Esophagus (tissue), 2 donors: ENCODE measurements around the gene ABR. TPM values are rescaled to one million over a fixed set of nuclear protein-coding genes. Genes with fewer than 3 reads are reported as not detected.
"Not testable (repeated sequence)": the region's sequence is repeated elsewhere in the genome, so short reads cannot be mapped to it uniquely, and the experiment has no call there.

ENCODE experiments used
- H3K27ac ChIP-seq, 2 donors: one replicate each; pipeline ENCODE4 v1.5.1; 2013; ENCODE audit warnings: low read depth in 2 of 2, mild to moderate bottlenecking in 2 of 2, inconsistent platforms in 1 of 2, low read length in 1 of 2, moderate library complexity in 1 of 2
- H3K27me3 ChIP-seq, 2 donors: one replicate each; pipeline ENCODE4 v1.6.1; 2013; ENCODE audit warnings: low read length in 2 of 2, control low read depth in 1 of 2, mild to moderate bottlenecking in 1 of 2; ENCODE audit not compliant: insufficient read depth in 2 of 2, control insufficient read depth in 1 of 2
- H3K36me3 ChIP-seq, 2 donors: one replicate each; pipeline ENCODE4 v1.6.1; 2013; ENCODE audit warnings: low read length in 1 of 2; ENCODE audit not compliant: control insufficient read depth in 2 of 2, insufficient read depth in 2 of 2
- H3K4me1 ChIP-seq, 2 donors: one replicate each; pipeline ENCODE4 v1.6.1; 2013; ENCODE audit warnings: low read length in 1 of 2; ENCODE audit not compliant: control insufficient read depth in 2 of 2, insufficient read depth in 2 of 2
- H3K4me3 ChIP-seq, 2 donors: one replicate each; pipeline ENCODE4 v1.5.1; 2013; ENCODE audit warnings: low read length in 2 of 2, mild to moderate bottlenecking in 2 of 2, low read depth in 1 of 2, moderate library complexity in 1 of 2
- H3K9me3 ChIP-seq, 2 donors: one replicate each; pipeline ENCODE4 v1.6.1; 2013; ENCODE audit warnings: mild to moderate bottlenecking in 2 of 2, low read depth in 1 of 2, low read length in 1 of 2, moderate library complexity in 1 of 2; ENCODE audit not compliant: control insufficient read depth in 2 of 2, insufficient read depth in 1 of 2
- WGBS, 2 donors: extraction: QIAGEN DNeasy Blood & Tissue Kit; methylation state at CpG; one replicate each; pipeline ENCODE4 v1.1.7; 2013; 5-methylcytosine and 5-hydroxymethylcytosine counted together
- polyA plus RNA-seq, 2 donors: library from polyadenylated mRNA; stranded (reverse); fragments of 200-250 nt; gene quantifications; one replicate each; pipeline ENCODE4 v1.2.3, GENCODE V29; 2013
- donor health status: healthy with polysubstance abuse.
- donor health status: Bipolar disorder and iron deficiency.

Gene ABR
- polyA plus RNA-seq, 2 donors, result 48.6 to 57.7 TPM

- Histone ChIP-seq H3K36me3 (peaks cover 3 to 59% of the 10 kb centered on the region in 2 donors), H3K4me3 (no peak overlapping the region), H3K27ac (no peak overlapping the region), H3K27me3 (no peaks in the 10 kb centered on the region), H3K9me3 (no peaks in the 10 kb centered on the region), H3K4me1 (peaks cover 0 to 9% of the 10 kb centered on the region in 2 donors)
- 83 to 85% methylated on average over 41 to 42 of the region's 42 CpGs for WGBS, 2 donors
These were observed 101.6 kb downstream of the ABR start for GRCh38 chr17:1077986-1078711.

- no peak overlapping the region for H3K27ac ChIP-seq
- H3K4me3 ChIP-seq, result no peak overlapping the region
- no peaks in the 10 kb centered on the region for H3K9me3 ChIP-seq
- H3K36me3 ChIP-seq, result peaks cover 4 to 57% of the 10 kb centered on the region in 2 donors
- no peaks in the 10 kb centered on the region for H3K27me3 ChIP-seq
- WGBS, 2 donors, result 86 to 88% methylated on average over 9 to 10 of the region's 10 CpGs
- peaks cover 0 to 9% of the 10 kb centered on the region in 2 donors for H3K4me1 ChIP-seq
These were observed 102.2 kb downstream of the ABR start for GRCh38 chr17:1077581-1077985.

GRCh38 chr17:1076982-1077302, 102.8 kb downstream of the ABR start:
- Histone ChIP-seq H3K4me3 (no peak overlapping the region), H3K4me1 (peaks cover 0 to 9% of the 10 kb centered on the region in 2 donors)
- whole genome bisulfite sequencing, 2 donors, result 88 to 90% methylated on average over 6 of the region's 6 CpGs

GRCh38 chr17:1076299-1076981, 103.3 kb downstream of the ABR start:
- 89 to 92% methylated on average over 15 of the region's 15 CpGs for WGBS, 2 donors
- Histone ChIP-seq H3K36me3 (peaks cover 6 to 58% of the 10 kb centered on the region in 2 donors), H3K4me3 (no peak overlapping the region), H3K9me3 (no peaks in the 10 kb centered on the region), H3K4me1 (peaks cover 0 to 9% of the 10 kb centered on the region in 2 donors), H3K27ac (no peak overlapping the region), H3K27me3 (no peaks in the 10 kb centered on the region)

More at GRCh38 chr17:1076982-1077302, 102.8 kb downstream of the ABR start:
- no peak overlapping the region for H3K27ac ChIP-seq
- H3K27me3 ChIP-seq, result no peaks in the 10 kb centered on the region
- no peaks in the 10 kb centered on the region for H3K9me3 ChIP-seq
- peaks cover 6 to 57% of the 10 kb centered on the region in 2 donors for H3K36me3 ChIP-seq

GRCh38 chr17:1074886-1075605, 104.7 kb downstream of the ABR start:
- Histone ChIP-seq H3K4me1 (peaks cover 0 to 6% of the 10 kb centered on the region in 2 donors), H3K4me3 (no peak overlapping the region), H3K27me3 (no peaks in the 10 kb centered on the region), H3K9me3 (no peaks in the 10 kb centered on the region), H3K27ac (no peak overlapping the region), H3K36me3 (peaks cover 8 to 64% of the 10 kb centered on the region in 2 donors)
- WGBS, 2 donors, result 83 to 87% methylated on average over 20 of the region's 20 CpGs

- H3K27me3 ChIP-seq, H3K4me1 ChIP-seq, H3K9me3 ChIP-seq, H3K4me3 ChIP-seq: not testable (repeated sequence)
- H3K27ac ChIP-seq, result peak overlapping the region in 1 of 2 donors; percentile 13
- 86 to 88% methylated on average over 14 to 15 of the region's 15 CpGs for WGBS, 2 donors
- H3K36me3 ChIP-seq, result peaks cover 8 to 59% of the 10 kb centered on the region in 2 donors
These were observed 105.7 kb downstream of the ABR start for GRCh38 chr17:1073963-1074625.

- Histone ChIP-seq H3K27ac (no peak overlapping the region), H3K27me3 (no peaks in the 10 kb centered on the region), H3K9me3 (no peaks in the 10 kb centered on the region), H3K36me3 (peaks cover 8 to 57% of the 10 kb centered on the region in 2 donors), H3K4me1 (peaks cover 0 to 6% of the 10 kb centered on the region in 2 donors), H3K4me3 (no peak overlapping the region)
- 85 to 89% methylated on average over 25 of the region's 25 CpGs for WGBS, 2 donors
These were observed 106.4 kb downstream of the ABR start for GRCh38 chr17:1073241-1073962.

- Histone ChIP-seq H3K4me3 (no peak overlapping the region), H3K9me3 (no peaks in the 10 kb centered on the region), H3K27ac (no peak overlapping the region), H3K4me1 (peaks cover 0 to 7% of the 10 kb centered on the region in 2 donors), H3K27me3 (no peaks in the 10 kb centered on the region), H3K36me3 (peaks cover 8 to 55% of the 10 kb centered on the region in 2 donors)
- WGBS, 2 donors, result 94% methylated on average over 20 of the region's 20 CpGs
These were observed 107.2 kb downstream of the ABR start for GRCh38 chr17:1072551-1072961.
